GM21737 (cell line): Measurements from ENCODE around the gene CFAP97.

Source experiments
- ATAC-seq: cut with Tn5 transposase; IDR thresholded peaks from one replicate; pipeline ENCODE4 v1.9.1; 2021; ENCODE audit warnings: mild to moderate bottlenecking, moderate library complexity; ENCODE audit not compliant: unreplicated experiment

The CFAP97 gene

DNA sequence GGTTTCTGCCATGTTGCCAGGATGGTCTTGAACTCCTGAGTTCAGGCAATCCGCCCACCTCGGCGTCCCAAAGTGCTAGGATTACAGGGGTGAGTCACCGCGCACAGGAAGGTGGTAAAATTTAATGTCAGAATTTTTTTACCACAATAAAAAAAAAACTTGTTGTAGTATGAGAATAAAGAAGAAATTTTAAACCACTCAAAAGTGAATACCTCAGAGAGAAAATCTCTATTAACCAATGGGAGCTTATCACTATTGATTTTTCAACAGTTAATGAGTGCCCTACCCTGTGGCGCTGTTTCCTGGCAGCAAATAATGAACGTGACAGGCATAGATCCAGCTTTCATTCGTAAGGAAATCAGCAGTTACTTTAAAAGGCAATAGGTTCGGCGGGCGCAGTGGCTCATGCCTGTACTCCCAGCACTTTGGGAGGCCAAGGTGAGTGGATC, 93.4 kb downstream of the CFAP97 start:
- ATAC-seq, result no peak

DNA sequence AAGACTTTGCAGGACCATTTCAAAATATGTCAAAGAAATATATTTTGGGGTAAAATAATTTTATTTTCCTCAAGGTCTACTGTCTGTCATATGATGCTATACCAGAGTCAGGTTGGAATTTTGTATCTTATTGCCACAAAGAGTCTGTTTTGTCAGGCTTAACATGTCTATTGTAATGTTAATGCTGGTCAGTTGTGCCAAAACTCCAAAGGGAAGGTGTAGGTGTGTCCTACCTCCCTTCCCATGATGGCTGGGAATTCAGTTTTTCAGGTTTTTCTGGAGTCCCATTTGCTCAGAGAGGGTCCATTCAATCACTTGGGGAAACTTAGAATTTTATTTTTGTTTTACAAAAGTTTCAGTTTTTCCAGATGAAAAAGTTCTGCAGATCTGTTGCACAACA, 94.1 kb downstream of the CFAP97 start:
- no peak for ATAC-seq
